Measurements from ENCODE around the gene KRTAP6-3. TPM values are rescaled to one million over a fixed set of nuclear protein-coding genes. Genes with fewer than 3 reads are reported as not detected.

KRTAP6-3 gene
- total RNA-seq, 3 donors from 2014 or later (not counting 1 experiment from before 2014, with no cell fraction given), result not detected

- no peaks in the 10 kb centered on the region for H3K27me3 ChIP-seq (ENCODE audit: control insufficient read depth, insufficient read depth, low read length)
- no peak overlapping the region for H3K4me3 ChIP-seq (ENCODE audit: low read length)
- Mint-ChIP-seq H3K27ac (no peak overlapping the region), H3K27me3 (ENCODE audit: low read depth in 2 of 2) (no peaks in the 10 kb centered on the region), H3K9me3 (peaks cover 13 to 15% of the 10 kb centered on the region in 2 donors), H3K4me3 (no peak overlapping the region), H3K36me3 (no peaks in the 10 kb centered on the region), H3K4me1 (no peaks in the 10 kb centered on the region)
- WGBS (ENCODE audit: insufficient coverage), result 84% methylated on average over 2 of the region's 3 CpGs
- DNase-seq, result no peak
- no peak overlapping the region for H3K27ac ChIP-seq (ENCODE audit: low read length)
- H3K4me1 ChIP-seq (ENCODE audit: control insufficient read depth, insufficient read depth, low read length), result no peaks in the 10 kb centered on the region
- intact Hi-C loops (cut with micrococcal nuclease), result no loop called here
- TF ChIP-seq CTCF (IDR thresholded peaks at IDR 0.05), result no peak
- H3K36me3 ChIP-seq (ENCODE audit: control insufficient read depth, insufficient read depth, low read length), result no peaks in the 10 kb centered on the region
- no peaks in the 10 kb centered on the region for H3K9me3 ChIP-seq (ENCODE audit: control insufficient read depth, insufficient read depth, low read length)
- no peak for ATAC-seq
Measured at GRCh38 chr21:30638686-30639085, 46.4 kb downstream of the KRTAP6-3 start.

GRCh38 chr21:30642564-30642963 is 50.3 kb downstream of the KRTAP6-3 start, which contains the start of gene KRTAP20-3:
Gene KRTAP20-3 (plus strand): TSS chr21:30642864.
- H3K4me1 Mint-ChIP-seq, result no peaks in the 10 kb centered on the region
- H3K9me3 ChIP-seq (ENCODE audit: control insufficient read depth, insufficient read depth, low read length), result no peaks in the 10 kb centered on the region
- no peaks in the 10 kb centered on the region for H3K27me3 Mint-ChIP-seq (ENCODE audit: low read depth in 2 of 2)
- no peak for TF ChIP-seq CTCF (IDR thresholded peaks at IDR 0.05)
- H3K36me3 Mint-ChIP-seq, result no peaks in the 10 kb centered on the region
- H3K27ac Mint-ChIP-seq, result no peak within 1 kb of the TSS
- H3K4me3 Mint-ChIP-seq, result no peak within 1 kb of the TSS
- H3K27me3 ChIP-seq (ENCODE audit: control insufficient read depth, insufficient read depth, low read length), result no peaks in the 10 kb centered on the region
- H3K9me3 Mint-ChIP-seq, result peaks cover 18 to 20% of the 10 kb centered on the region in 2 donors
- DNase-seq (no peak), ATAC-seq (no peak)
- no peaks in the 10 kb centered on the region for H3K4me1 ChIP-seq (ENCODE audit: control insufficient read depth, insufficient read depth, low read length)
- intact Hi-C loops (cut with micrococcal nuclease), result no loop called here
- WGBS (ENCODE audit: insufficient coverage), result 80% methylated on average over 2 of the region's 2 CpGs
- no peak within 1 kb of the TSS for H3K4me3 ChIP-seq (ENCODE audit: low read length)
- H3K27ac ChIP-seq (ENCODE audit: low read length), result no peak within 1 kb of the TSS
- H3K36me3 ChIP-seq (ENCODE audit: control insufficient read depth, insufficient read depth, low read length), result no peaks in the 10 kb centered on the region

Other genes with a start within 250 kb of the KRTAP6-3 start
- gene KRTAP23-1, start 243.8 kb upstream of the KRTAP6-3 start, total RNA-seq, result not detected
- gene KRTAP13-2, start 220.2 kb upstream of the KRTAP6-3 start, total RNA-seq, result not detected
- gene KRTAP13-1, start 196.4 kb upstream of the KRTAP6-3 start, total RNA-seq, result not detected
- gene KRTAP13-3, start 166.5 kb upstream of the KRTAP6-3 start, total RNA-seq, result not detected
- gene KRTAP13-4, start 162.2 kb upstream of the KRTAP6-3 start, total RNA-seq, result not detected
- gene KRTAP15-1, start 152.2 kb upstream of the KRTAP6-3 start, total RNA-seq, result not detected
- not detected for gene KRTAP19-1, start 112.1 kb upstream of the KRTAP6-3 start, total RNA-seq
- gene KRTAP19-2, start 105.0 kb upstream of the KRTAP6-3 start, total RNA-seq, result not detected
- gene KRTAP19-3, start 100.4 kb upstream of the KRTAP6-3 start, total RNA-seq, result not detected
- gene KRTAP19-4, start 95.3 kb upstream of the KRTAP6-3 start, total RNA-seq, result not detected
- gene KRTAP19-5, start 90.3 kb upstream of the KRTAP6-3 start, total RNA-seq, result not detected
- gene KRTAP19-6, start 50.6 kb upstream of the KRTAP6-3 start, total RNA-seq, result not detected
- gene KRTAP19-7, start 31.1 kb upstream of the KRTAP6-3 start, total RNA-seq, result not detected
- not detected for gene KRTAP22-2, start 2.0 kb upstream of the KRTAP6-3 start, total RNA-seq
- gene KRTAP6-2, start 6.5 kb downstream of the KRTAP6-3 start, total RNA-seq, result not detected
- not detected for gene KRTAP22-1, start 8.6 kb downstream of the KRTAP6-3 start, total RNA-seq
- not detected for gene KRTAP6-1, start 21.5 kb downstream of the KRTAP6-3 start, total RNA-seq
- not detected for gene KRTAP20-1, start 24.0 kb downstream of the KRTAP6-3 start, total RNA-seq
- not detected for gene KRTAP20-4, start 28.2 kb downstream of the KRTAP6-3 start, total RNA-seq
- gene KRTAP20-2, start 42.8 kb downstream of the KRTAP6-3 start, total RNA-seq, result not detected
- not detected for gene KRTAP20-3, start 50.4 kb downstream of the KRTAP6-3 start, total RNA-seq
- not detected for gene KRTAP21-3, start 126.3 kb downstream of the KRTAP6-3 start, total RNA-seq
- gene KRTAP21-2, start 154.8 kb downstream of the KRTAP6-3 start, total RNA-seq, result not detected
- gene KRTAP21-1, start 163.0 kb downstream of the KRTAP6-3 start, total RNA-seq, result not detected
- not detected for gene KRTAP8-1, start 220.8 kb downstream of the KRTAP6-3 start, total RNA-seq
- gene KRTAP7-1, start 237.3 kb downstream of the KRTAP6-3 start, total RNA-seq, result not detected